Measurements from ENCODE around the gene MED8. TPM values are rescaled to one million over a fixed set of nuclear protein-coding genes. Genes with fewer than 3 reads are reported as not detected.

The MED8 gene
- total and polyA plus RNA-seq, 2 of the 13 experiments (the other 11 are each of a cell fraction or from before 2014, with no cell fraction given), result 16.9 to 77.4 TPM

GRCh38 chr1:43389326-43390313 is at the start of gene MED8, which contains the start of gene SZT2 (continued):
- peak; percentile 81 for TF ChIP-seq POGZ (CRISPR knock-in tag; IDR thresholded peaks at IDR 0.05)
- no peak for TF ChIP-seq NFIB (CRISPR knock-in tag; IDR thresholded peaks at IDR 0.05; ENCODE audit: borderline replicate concordance)
- no peak for TF ChIP-seq TBL1XR1 (IDR thresholded peaks at IDR 0.05; ENCODE audit: borderline replicate concordance, low read length, partially characterized antibody)
- TF ChIP-seq ZNF781 (CRISPR knock-in tag; IDR thresholded peaks at IDR 0.05; ENCODE audit: borderline replicate concordance, not compliant biosample characterization), result no peak
- peak; percentile 90 for TF ChIP-seq RXRA (CRISPR knock-in tag; IDR thresholded peaks at IDR 0.05)
- no peak for TF ChIP-seq ZFP37 (CRISPR knock-in tag; IDR thresholded peaks at IDR 0.05; ENCODE audit: borderline replicate concordance)
- peak; percentile 78; the same call in 1 of the 2 replicates for TF ChIP-seq TSC22D2 (CRISPR knock-in tag; IDR thresholded peaks at IDR 0.05; ENCODE audit: borderline replicate concordance)
- TF ChIP-seq CHD2 (IDR thresholded peaks at IDR 0.05; ENCODE audit: low read depth, low read length), result peak; percentile 56; the same call in 1 of the 2 replicates
- TF ChIP-seq RAD21 (CRISPR knock-in tag; IDR thresholded peaks at IDR 0.05), result 0 out of 2 replicates have a peak, but pooled peaks have one; percentile 38
- TF ChIP-seq ZNF446 (CRISPR knock-in tag; IDR thresholded peaks at IDR 0.05), result no peak
- TF ChIP-seq ARNT2 (CRISPR knock-in tag; IDR thresholded peaks at IDR 0.05; ENCODE audit: low read depth), result no peak
- no peak for TF ChIP-seq AHR (CRISPR knock-in tag; IDR thresholded peaks at IDR 0.05)
- no peak for TF ChIP-seq ZIK1 (CRISPR knock-in tag; IDR thresholded peaks at IDR 0.05; ENCODE audit: borderline replicate concordance, low read depth)
- peak; percentile 47 for TF ChIP-seq IKZF4 (CRISPR knock-in tag; IDR thresholded peaks at IDR 0.05; ENCODE audit: borderline replicate concordance, low read depth, not compliant biosample characterization)
- TF ChIP-seq ATF7-NPFF (CRISPR knock-in tag; IDR thresholded peaks at IDR 0.05; ENCODE audit: low read depth), result no peak
- TF ChIP-seq ZNF224 (CRISPR knock-in tag; IDR thresholded peaks at IDR 0.05), result 0 out of 2 replicates have a peak, but pooled peaks have one; percentile 90
- TF ChIP-seq ZFP82 (CRISPR knock-in tag; IDR thresholded peaks at IDR 0.05; ENCODE audit: borderline replicate concordance), result no peak
- TF ChIP-seq RBM22 (optimal IDR thresholded peaks at IDR 0.05; ENCODE audit: low read length), result peak; percentile 28
- TF ChIP-seq SOX6 (IDR thresholded peaks at IDR 0.05), result no peak
- TF ChIP-seq SOX6 (CRISPR knock-in tag; IDR thresholded peaks at IDR 0.05), result peak; percentile 58
- TF ChIP-seq TEF (CRISPR knock-in tag; IDR thresholded peaks at IDR 0.05), result no peak
- peak; percentile 22; the same call in 1 of the 2 replicates for TF ChIP-seq ZNF558 (CRISPR knock-in tag; IDR thresholded peaks at IDR 0.05; ENCODE audit: borderline replicate concordance)
- TF ChIP-seq ZNF550 (CRISPR knock-in tag; IDR thresholded peaks at IDR 0.05; ENCODE audit: borderline replicate concordance), result no peak
- TF ChIP-seq HOXA9 (CRISPR knock-in tag; IDR thresholded peaks at IDR 0.05; ENCODE audit: borderline replicate concordance), result no peak
- peak; percentile 59; the same call in 1 of the 2 replicates for TF ChIP-seq ZBTB43 (CRISPR knock-in tag; conservative IDR thresholded peaks at IDR 0.05)
- TF ChIP-seq NR1H2 (CRISPR knock-in tag; IDR thresholded peaks at IDR 0.05; ENCODE audit: borderline replicate concordance, low read depth), result no peak
- TF ChIP-seq YEATS4 (CRISPR knock-in tag; IDR thresholded peaks at IDR 0.05; ENCODE audit: borderline replicate concordance), result peak; percentile 97
- no peak for TF ChIP-seq TAF15 (IDR thresholded peaks at IDR 0.05; ENCODE audit: low read depth, low read length, poor library complexity, severe bottlenecking)
- 0 out of 2 replicates have a peak, but pooled peaks have one; percentile 34 for TF ChIP-seq GZF1 (CRISPR knock-in tag; IDR thresholded peaks at IDR 0.05)

All from HepG2 (cell line).